Heart left ventricle (tissue), 16 donors: ENCODE results near the gene PER2. TPM values are rescaled to one million over a fixed set of nuclear protein-coding genes. Genes with fewer than 3 reads are reported as not detected.
A peak's percentile ranks its signal among the peaks of the same experiment; 100 is the strongest.

ENCODE experiments used
- ATAC-seq, 4 donors: fragments of 200-7000 bp; cut with Tn5 transposase; one replicate each; pipeline ENCODE4 v1.9.1; 2020 to 2022; ENCODE audit warnings: moderate library complexity in 4 of 4, mild to moderate bottlenecking in 3 of 4, moderate number of reproducible peaks in 1 of 4
- DNase-seq, 5 donors: peaks; one replicate each; pipeline ENCODE4 v3.0.0-alpha.2; 2020
- H3K27ac ChIP-seq, 12 donors: fragments of 200-600 bp; sonication (generic) in 4 of 12; one replicate each; pipeline versions ENCODE4 v1.5.0 to v1.8.0; 2016 to 2022; ENCODE audit warnings: mild to moderate bottlenecking in 2 of 12
- H3K27me3 ChIP-seq, 9 donors: fragments of 200-600 bp; sonication (generic) in 2 of 9; one replicate each; pipeline versions ENCODE4 v1.5.1 to v1.8.0; 2016 to 2022; ENCODE audit warnings: mild to moderate bottlenecking in 3 of 9
- H3K36me3 ChIP-seq, 9 donors: fragments of 200-600 bp; sonication (generic) in 2 of 9; one replicate each; pipeline versions ENCODE4 v1.5.0 to v1.8.0; 2018 to 2022; ENCODE audit warnings: mild to moderate bottlenecking in 2 of 9
- H3K4me1 ChIP-seq, 12 donors: fragments of 200-600 bp; sonication (generic) in 4 of 12; one replicate each; pipeline versions ENCODE4 v1.5.0 to v1.8.0; 2016 to 2022; ENCODE audit warnings: mild to moderate bottlenecking in 3 of 12
- H3K4me3 ChIP-seq, 12 donors: fragments of 200-600 bp; sonication (generic) in 4 of 12; one replicate each; pipeline versions ENCODE4 v1.5.0 to v1.8.0; 2017 to 2022; ENCODE audit warnings: mild to moderate bottlenecking in 9 of 12, moderate library complexity in 4 of 12
- H3K9me3 ChIP-seq, 12 donors: fragments of 200-600 bp; sonication (generic) in 4 of 12; one replicate each; pipeline versions ENCODE4 v1.5.0 to v1.8.0; 2016 to 2022; ENCODE audit warnings: mild to moderate bottlenecking in 1 of 12
- POLR2A ChIP-seq, 2 donors: fragments of 450-650 bp; IDR thresholded peaks; one replicate each; pipeline ENCODE4 v1.6.1; 2017; ENCODE audit warnings: antibody characterized with exemption in 2 of 2, mild to moderate bottlenecking in 2 of 2, moderate library complexity in 2 of 2
- WGBS, 4 donors: extraction: QIAGEN DNeasy Blood & Tissue Kit in 2 of 4; methylation state at CpG; one replicate each; pipeline versions ENCODE4 v1.1.5 to v1.1.7; 2013 to 2018; 5-methylcytosine and 5-hydroxymethylcytosine counted together
- intact Hi-C, 10 donors: fragments of 100-400 bp; cut with DNase I; formaldehyde crosslinking; loops; one replicate each; pipeline versions ENCODE4 v1.11.1 to v1.14.2; 2022
- polyA plus RNA-seq, 2 donors: library from polyadenylated mRNA; stranded (reverse); fragments of 200-250 nt; gene quantifications; one replicate each; pipeline ENCODE4 v1.2.3, GENCODE V29; 2013
- total RNA-seq, 9 donors: library from RNA; depleted of rRNA in 2 of 9; stranded (reverse); fragments of >200 nt in 2 of 9; fragmentation: NEBNext Ultra II Directional in 3 of 9; extraction: Animal tissue kit (Norgen Biotek cat#: 25700) in 3 of 9; gene quantifications; one replicate each; pipeline versions ENCODE4 v1.1.0 to v1.2.4, GENCODE V29; 2016 to 2023
- TF ChIP-seq, protein P1 (sequence below), 12 donors: fragments of 200-600 bp; sonication (generic) in 4 of 12; IDR thresholded peaks; one replicate each; pipeline versions ENCODE4 v1.5.0 to v1.8.0; 2018 to 2022; ENCODE audit warnings: antibody characterized with exemption in 12 of 12, mild to moderate bottlenecking in 5 of 12
- donor health status: ischemic (EF 13 %, LVEDD 7.1; RV severe dilation, severe dysfunction).
- donor health status: healthy with polysubstance abuse.
- donor health status: DM: no; HTN: yes; CAD: no.
- donor health status: DM: no; HTN: no; CAD: no.
- donor health status: ischemic (EF 25% LVEDD 6.9; RV normal size, moderate dysfunction).
- donor health status: ischemic (EF 25% LVEDD 5.7; RV mildly dilated, moderate dysfunction).
- donor health status: healthy.
- donor health status: DM: yes; HTN: yes; CAD: no.
- donor health status: ischemic (EF 35%, LVEDD 5.7; RV mildly dilated, moderate dysfunction).
- donor health status: nonischemic (EF 11% LVEDD 7.7; RV severe dilation, severe dysfunction).
- donor health status: DM: yes; HTN: yes; CAD: no.
- donor health status: PGD.
- donor health status: ischemic (EF 29% LVEDD 5.4; RV normal size, mild dysfunction).
- donor health status: nonischemic (EF 23%, LVEDD 6.1; RV moderate dilation, normal function).

Gene PER2
- total and polyA plus RNA-seq, 11 donors: 1.6 to 17.1 (median 4.2) TPM

DNA sequence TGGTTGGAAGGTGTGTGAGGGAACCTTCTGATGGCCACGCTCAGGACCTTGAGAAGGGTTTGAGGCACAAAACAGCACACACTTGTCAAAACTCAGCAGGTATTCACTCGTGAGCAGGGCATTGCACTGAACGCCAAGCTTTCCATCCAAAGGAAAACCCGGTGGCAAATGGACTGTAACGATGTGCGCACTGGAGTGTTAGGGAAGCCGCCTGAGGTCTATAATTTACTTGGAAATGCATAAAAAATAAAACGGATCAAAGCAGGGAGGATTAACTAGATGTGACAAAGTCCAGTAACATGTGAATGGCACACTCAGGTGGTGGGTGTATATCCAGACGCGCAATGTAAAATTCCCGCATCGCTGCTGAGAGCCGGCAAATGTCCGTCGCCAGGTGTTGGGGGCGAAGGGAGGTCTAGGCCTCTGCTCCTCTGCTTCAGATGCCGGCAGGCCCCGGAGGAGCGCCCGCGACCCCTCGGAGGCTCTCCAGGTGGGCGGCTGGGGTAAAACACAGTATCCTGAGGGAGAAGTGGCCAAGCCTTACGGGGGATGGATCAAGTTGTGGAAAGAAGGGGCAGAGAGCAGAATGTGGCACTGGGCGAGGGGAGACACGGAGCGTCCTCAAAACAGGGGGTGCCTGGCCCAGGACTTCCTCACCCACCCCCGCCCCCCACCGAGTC, 63.9 kb downstream of the PER2 start:
- peaks cover 0 to 14% (median 0%) of the 10 kb centered on the region in 12 donors for H3K4me1 ChIP-seq
- H3K4me3 ChIP-seq: no peak overlapping the region
- no peak overlapping the region for H3K27ac ChIP-seq
- no peaks in the 10 kb centered on the region for H3K9me3 ChIP-seq
- no peaks in the 10 kb centered on the region for H3K36me3 ChIP-seq
- no peak for ATAC-seq
- TF ChIP-seq POLR2A (IDR thresholded peaks at IDR 0.05): no peak
- TF ChIP-seq, protein P1, sequence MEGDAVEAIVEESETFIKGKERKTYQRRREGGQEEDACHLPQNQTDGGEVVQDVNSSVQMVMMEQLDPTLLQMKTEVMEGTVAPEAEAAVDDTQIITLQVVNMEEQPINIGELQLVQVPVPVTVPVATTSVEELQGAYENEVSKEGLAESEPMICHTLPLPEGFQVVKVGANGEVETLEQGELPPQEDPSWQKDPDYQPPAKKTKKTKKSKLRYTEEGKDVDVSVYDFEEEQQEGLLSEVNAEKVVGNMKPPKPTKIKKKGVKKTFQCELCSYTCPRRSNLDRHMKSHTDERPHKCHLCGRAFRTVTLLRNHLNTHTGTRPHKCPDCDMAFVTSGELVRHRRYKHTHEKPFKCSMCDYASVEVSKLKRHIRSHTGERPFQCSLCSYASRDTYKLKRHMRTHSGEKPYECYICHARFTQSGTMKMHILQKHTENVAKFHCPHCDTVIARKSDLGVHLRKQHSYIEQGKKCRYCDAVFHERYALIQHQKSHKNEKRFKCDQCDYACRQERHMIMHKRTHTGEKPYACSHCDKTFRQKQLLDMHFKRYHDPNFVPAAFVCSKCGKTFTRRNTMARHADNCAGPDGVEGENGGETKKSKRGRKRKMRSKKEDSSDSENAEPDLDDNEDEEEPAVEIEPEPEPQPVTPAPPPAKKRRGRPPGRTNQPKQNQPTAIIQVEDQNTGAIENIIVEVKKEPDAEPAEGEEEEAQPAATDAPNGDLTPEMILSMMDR (IDR thresholded peaks at IDR 0.05): no peak
- no peaks in the 10 kb centered on the region for H3K27me3 ChIP-seq
- WGBS, 4 donors: 93 to 97% (median 95%) methylated on average over 29 of the region's 29 CpGs
- intact Hi-C loops: no loop called here
- DNase-seq: no peak

DNA sequence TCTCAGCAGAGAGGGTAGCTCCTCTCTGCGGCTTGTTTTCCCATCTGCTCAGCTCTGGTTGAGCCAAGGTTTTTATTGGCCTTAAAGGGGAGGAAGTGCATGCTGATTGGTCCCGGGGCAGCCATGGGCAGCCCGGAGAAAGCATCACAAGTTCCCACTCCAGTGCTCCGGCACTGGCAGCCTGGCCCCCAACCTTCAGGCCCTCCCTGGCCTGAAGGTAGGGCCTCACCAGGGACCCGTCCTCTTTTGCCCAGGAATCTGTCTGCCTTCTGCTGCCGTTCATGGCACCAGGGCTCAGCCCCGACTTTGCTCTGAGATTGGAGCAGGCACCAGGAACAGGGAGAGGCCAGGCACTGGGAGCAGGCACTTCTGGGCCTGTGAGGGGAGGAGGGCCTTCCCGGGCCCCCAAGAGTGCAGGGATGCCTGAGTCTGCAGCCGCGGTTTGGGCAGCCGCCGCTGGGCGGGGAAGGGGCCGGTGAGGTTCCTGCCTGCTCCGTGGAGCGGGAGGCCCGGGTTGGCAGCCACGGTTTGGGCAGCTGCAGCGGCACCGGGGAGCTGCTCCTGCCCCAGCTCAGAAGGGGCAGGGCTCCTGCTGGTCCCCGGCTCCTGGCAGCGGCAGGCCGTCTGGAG, 67.4 kb downstream of the PER2 start:
- ATAC-seq (peak in 2 of 4 donors; percentile 64 to 73), DNase-seq (no peak)
- TF ChIP-seq, protein P1 (IDR thresholded peaks at IDR 0.05): no peak
- TF ChIP-seq POLR2A (IDR thresholded peaks at IDR 0.05): no peak
- intact Hi-C loops: no loop called here
- no peaks in the 10 kb centered on the region for H3K36me3 ChIP-seq
- H3K27me3 ChIP-seq: no peaks in the 10 kb centered on the region
- no peaks in the 10 kb centered on the region for H3K9me3 ChIP-seq
- peaks cover 0 to 14% (median 0%) of the 10 kb centered on the region in 12 donors for H3K4me1 ChIP-seq
- H3K4me3 ChIP-seq: peak overlapping the region in 6 of 12 donors; percentile 10 to 37 (median 21)
- H3K27ac ChIP-seq: peak overlapping the region in 4 of 12 donors; percentile 18 to 66 (median 44)
- WGBS, 4 donors: 67 to 82% (median 76%) methylated on average over 20 to 23 of the region's 23 CpGs

DNA sequence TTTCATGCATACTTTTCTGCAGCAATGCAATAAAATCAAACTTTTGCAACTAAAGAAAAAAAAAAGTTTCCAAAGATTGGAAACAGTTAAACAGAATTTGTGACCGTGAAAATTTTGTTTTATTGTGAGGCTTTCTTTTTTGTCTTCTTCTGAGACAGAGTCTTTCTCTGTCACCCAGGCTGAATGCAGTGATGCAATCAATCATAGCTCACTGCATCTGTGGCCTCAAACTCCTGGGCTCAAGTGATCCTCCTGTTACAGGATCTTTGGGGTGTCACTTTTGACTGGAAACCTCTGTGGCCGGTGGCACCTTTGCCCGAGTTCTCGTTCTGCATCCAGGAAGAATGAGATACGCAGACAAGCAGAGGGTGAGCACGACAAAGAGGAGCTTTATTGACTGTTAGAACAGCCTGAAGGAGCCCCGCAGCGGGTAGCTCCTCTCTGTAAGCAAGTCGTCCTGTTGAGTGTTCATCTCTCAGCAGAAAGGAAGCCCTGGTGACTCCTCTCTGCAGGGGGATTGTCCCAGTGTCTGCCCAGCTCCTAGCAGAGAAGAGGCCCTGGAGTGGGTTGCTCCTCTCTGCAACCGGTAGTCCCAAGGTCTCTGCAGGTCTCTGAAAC, 68.0 kb downstream of the PER2 start:
- peaks cover 0 to 2% (median 0%) of the 10 kb centered on the region in 9 donors for H3K27me3 ChIP-seq
- intact Hi-C loops: no loop called here
- H3K36me3 ChIP-seq: no peaks in the 10 kb centered on the region
- peak overlapping the region in 1 of 12 donors; percentile 26 for H3K4me3 ChIP-seq
- peak overlapping the region in 1 of 12 donors; percentile 27 for H3K27ac ChIP-seq
- H3K9me3 ChIP-seq: no peaks in the 10 kb centered on the region
- peaks cover 0 to 11% (median 0%) of the 10 kb centered on the region in 12 donors for H3K4me1 ChIP-seq
- DNase-seq: no peak
- 77 to 97% (median 82%) methylated on average over 7 to 10 of the region's 10 CpGs for WGBS, 4 donors
- TF ChIP-seq, protein P1 (IDR thresholded peaks at IDR 0.05): no peak
- no peak for TF ChIP-seq POLR2A (IDR thresholded peaks at IDR 0.05)
- ATAC-seq: no peak

DNA sequence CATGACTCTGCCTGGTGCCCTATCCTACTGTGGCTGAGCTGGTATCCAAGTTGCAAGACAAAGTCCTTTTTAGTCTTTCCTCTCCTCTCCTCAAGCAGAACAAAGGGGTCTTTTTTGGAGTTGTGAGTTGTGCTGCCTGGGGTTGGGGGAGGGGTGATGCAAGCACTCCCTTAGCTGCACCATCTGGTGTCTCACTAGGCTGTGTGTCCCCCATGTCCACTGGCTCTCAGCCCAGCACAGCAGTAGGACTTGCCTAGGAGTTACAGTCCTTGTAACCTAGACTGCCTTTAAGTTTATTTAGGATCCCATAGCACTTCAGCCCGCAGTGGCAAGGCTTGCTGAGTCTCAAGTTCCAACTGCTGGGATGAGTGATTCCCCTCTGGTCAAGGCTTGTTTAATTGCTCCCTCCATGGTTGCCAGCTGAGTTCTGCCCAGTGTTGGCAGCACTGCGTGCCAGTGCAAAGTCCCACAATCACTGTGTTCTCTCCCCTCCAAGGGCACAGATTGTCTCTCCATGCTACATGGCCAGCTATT, 71.7 kb downstream of the PER2 start:
- H3K27me3 ChIP-seq: peaks cover 0 to 11% (median 0%) of the 10 kb centered on the region in 9 donors
- peak overlapping the region in 3 of 12 donors; percentile 25 to 45 (median 36) for H3K27ac ChIP-seq
- intact Hi-C loops: no loop called here
- H3K9me3 ChIP-seq: no peaks in the 10 kb centered on the region
- DNase-seq (no peak), ATAC-seq (peak; percentile 80 to 86 (median 81))
- no peak overlapping the region for H3K4me3 ChIP-seq
- 45 to 72% (median 68%) methylated on average over 2 of the region's 2 CpGs for WGBS, 4 donors
- H3K36me3 ChIP-seq: no peaks in the 10 kb centered on the region
- H3K4me1 ChIP-seq: peaks cover 0 to 11% (median 0%) of the 10 kb centered on the region in 12 donors
- TF ChIP-seq, protein P1 (IDR thresholded peaks at IDR 0.05): no peak
- no peak for TF ChIP-seq POLR2A (IDR thresholded peaks at IDR 0.05)
